Thyroid gland (tissue), 4 donors: Measurements from ENCODE around the gene KHDC4.

Source experiments
- CTCF ChIP-seq, 6 experiments: fragments of 200-600 bp in 3 of 6; fragments of 450-650 bp in 3 of 6; sonication (generic) in 3 of 6; IDR thresholded peaks; one replicate each; pipeline ENCODE4 v1.5.1; 2016 to 2019; ENCODE audit warnings: antibody characterized with exemption in 6 of 6, mild to moderate bottlenecking in 2 of 6, inconsistent platforms in 1 of 6, moderate library complexity in 1 of 6
- POLR2A ChIP-seq, 2 donors: fragments of 450-650 bp; IDR thresholded peaks; one replicate each; pipeline ENCODE4 v1.6.1; 2017; ENCODE audit warnings: antibody characterized with exemption in 2 of 2, mild to moderate bottlenecking in 2 of 2, moderate library complexity in 1 of 2

GRCh38 chr1:155912056-155912536 lies 22.1 kb downstream of the KHDC4 start:
- no peak for TF ChIP-seq POLR2A (IDR thresholded peaks at IDR 0.05)
- no peak for TF ChIP-seq CTCF (IDR thresholded peaks at IDR 0.05)
